Measurements from ENCODE around the gene APLNR.

DNA sequence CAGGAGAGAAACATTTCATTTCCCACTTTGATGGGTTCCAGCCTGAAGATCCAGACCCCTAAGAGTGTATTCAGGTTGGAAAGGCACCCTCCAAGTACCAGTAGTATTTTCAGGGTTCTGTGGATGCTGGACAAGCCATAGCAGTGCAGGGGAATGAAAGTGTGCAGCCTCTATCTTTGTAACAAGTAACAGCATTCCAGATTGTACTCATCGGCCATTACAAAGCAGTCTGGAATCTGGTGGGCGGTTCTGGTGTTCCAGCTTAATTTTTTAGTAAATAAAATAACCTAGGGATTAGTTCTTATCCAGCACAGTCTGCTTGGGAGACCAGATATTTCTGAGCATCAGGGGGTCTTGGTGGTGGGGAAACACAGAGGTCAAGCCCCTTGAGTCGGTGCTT, 22.6 kb downstream of the APLNR start:
- no peak for TF ChIP-seq EZH2 (IDR thresholded peaks at IDR 0.05; ENCODE audit: low read length, missing control alignments)
- TF ChIP-seq, protein P1, sequence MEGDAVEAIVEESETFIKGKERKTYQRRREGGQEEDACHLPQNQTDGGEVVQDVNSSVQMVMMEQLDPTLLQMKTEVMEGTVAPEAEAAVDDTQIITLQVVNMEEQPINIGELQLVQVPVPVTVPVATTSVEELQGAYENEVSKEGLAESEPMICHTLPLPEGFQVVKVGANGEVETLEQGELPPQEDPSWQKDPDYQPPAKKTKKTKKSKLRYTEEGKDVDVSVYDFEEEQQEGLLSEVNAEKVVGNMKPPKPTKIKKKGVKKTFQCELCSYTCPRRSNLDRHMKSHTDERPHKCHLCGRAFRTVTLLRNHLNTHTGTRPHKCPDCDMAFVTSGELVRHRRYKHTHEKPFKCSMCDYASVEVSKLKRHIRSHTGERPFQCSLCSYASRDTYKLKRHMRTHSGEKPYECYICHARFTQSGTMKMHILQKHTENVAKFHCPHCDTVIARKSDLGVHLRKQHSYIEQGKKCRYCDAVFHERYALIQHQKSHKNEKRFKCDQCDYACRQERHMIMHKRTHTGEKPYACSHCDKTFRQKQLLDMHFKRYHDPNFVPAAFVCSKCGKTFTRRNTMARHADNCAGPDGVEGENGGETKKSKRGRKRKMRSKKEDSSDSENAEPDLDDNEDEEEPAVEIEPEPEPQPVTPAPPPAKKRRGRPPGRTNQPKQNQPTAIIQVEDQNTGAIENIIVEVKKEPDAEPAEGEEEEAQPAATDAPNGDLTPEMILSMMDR (conservative IDR thresholded peaks at IDR 0.05 in 1 of 2, IDR thresholded peaks at IDR 0.05 in 1 of 2; ENCODE audit: low read depth in 1 of 2, low read length in 2 of 2), result peak in 1 of 2 donors; percentile 20

Measured in fibroblast of lung (primary cell).